Fibroblast of villous mesenchyme (primary cell): ENCODE data around the gene DAB2IP. TPM values are rescaled to one million over a fixed set of nuclear protein-coding genes. Genes with fewer than 3 reads are reported as not detected.

Experiments used
- DNase-seq: peaks from one replicate; pipeline ENCODE4 v3.0.0-alpha.2; 2010; ENCODE audit warnings: low read depth
- H3K4me3 ChIP-seq: 2 replicates; pipeline ENCODE4 v1.5.1; 2011; ENCODE audit warnings: low read depth, mild to moderate bottlenecking, low read length
- total RNA-seq: library from RNA; depleted of rRNA; stranded (reverse); fragments of >200 nt; gene quantifications from 2 replicates; pipeline ENCODE4 v1.2.3, GENCODE V29; 2012
- TF ChIP-seq, protein P1 (sequence below): IDR thresholded peaks from 2 replicates; pipeline ENCODE4 v1.5.1; 2012; ENCODE audit warnings: low read depth, mild to moderate bottlenecking, low read length; ENCODE audit not compliant: insufficient read depth

The DAB2IP gene
- total RNA-seq, 1 donor, result 47.9 TPM

DNA sequence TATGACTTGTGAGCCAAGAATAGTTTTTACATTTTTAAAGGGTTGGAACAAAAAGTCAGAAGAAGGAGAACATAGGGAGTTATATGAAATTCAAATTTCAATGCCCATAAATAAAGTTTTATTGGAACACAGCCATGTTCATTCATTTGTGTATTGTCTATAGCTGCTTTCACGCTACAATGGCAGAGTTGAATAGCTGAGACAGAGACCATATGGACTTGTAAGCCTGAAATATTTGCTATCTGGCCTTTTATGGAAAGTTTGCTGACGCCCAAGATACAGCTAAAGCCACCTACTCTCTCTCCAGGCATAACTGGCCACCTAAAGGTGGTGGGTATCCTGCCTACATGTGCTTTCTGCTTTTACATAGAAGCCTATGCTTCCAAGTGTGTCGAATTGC lies 10.9 kb downstream of the DAB2IP start:
- TF ChIP-seq, protein P1, sequence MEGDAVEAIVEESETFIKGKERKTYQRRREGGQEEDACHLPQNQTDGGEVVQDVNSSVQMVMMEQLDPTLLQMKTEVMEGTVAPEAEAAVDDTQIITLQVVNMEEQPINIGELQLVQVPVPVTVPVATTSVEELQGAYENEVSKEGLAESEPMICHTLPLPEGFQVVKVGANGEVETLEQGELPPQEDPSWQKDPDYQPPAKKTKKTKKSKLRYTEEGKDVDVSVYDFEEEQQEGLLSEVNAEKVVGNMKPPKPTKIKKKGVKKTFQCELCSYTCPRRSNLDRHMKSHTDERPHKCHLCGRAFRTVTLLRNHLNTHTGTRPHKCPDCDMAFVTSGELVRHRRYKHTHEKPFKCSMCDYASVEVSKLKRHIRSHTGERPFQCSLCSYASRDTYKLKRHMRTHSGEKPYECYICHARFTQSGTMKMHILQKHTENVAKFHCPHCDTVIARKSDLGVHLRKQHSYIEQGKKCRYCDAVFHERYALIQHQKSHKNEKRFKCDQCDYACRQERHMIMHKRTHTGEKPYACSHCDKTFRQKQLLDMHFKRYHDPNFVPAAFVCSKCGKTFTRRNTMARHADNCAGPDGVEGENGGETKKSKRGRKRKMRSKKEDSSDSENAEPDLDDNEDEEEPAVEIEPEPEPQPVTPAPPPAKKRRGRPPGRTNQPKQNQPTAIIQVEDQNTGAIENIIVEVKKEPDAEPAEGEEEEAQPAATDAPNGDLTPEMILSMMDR, result no peak
- no peak for DNase-seq

DNA sequence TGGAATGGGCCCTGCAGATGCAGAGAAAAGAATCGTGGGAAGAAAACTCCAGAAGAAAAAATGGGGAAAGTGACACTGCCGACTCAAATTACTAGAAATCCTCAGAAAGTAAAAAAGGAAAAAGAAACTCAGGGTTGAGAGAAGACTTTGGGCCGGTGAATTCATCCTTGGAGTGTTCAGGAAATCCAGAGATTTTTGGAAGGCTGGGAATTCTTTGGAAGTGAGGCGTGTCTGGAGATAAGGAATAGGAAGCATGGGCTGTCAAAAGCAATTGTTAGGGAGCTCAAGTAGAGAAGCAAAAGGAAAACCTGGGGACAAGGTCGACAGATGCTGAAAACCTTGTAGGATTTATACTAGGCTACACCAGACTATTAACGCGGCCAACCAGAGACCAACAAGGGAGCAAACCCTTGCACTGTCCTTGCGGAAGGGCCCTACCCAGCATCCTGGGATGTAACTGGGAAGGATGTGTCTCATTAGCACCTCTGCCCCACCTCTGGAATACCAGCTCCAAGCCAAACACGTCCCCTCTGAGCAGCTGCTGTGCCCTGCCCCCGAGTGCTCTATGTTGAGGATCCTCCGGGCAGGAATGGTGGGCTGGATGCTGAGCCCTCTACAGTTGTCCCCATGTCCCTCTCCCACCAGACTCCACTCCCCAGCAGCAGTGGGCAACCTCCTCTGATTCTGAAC lies 11.6 kb downstream of the DAB2IP start:
- TF ChIP-seq, protein P1, result no peak
- no peak overlapping the region for H3K4me3 ChIP-seq
- no peak for DNase-seq

More for the DNA sequence above, 10.9 kb downstream of the DAB2IP start:
- H3K4me3 ChIP-seq, result no peak overlapping the region

- TF ChIP-seq, protein P1, result no peak
- no peak for DNase-seq
- no peak overlapping the region for H3K4me3 ChIP-seq
Observed at GRCh38 chr9:121663591-121663990, 12.2 kb downstream of the DAB2IP start.

DNA sequence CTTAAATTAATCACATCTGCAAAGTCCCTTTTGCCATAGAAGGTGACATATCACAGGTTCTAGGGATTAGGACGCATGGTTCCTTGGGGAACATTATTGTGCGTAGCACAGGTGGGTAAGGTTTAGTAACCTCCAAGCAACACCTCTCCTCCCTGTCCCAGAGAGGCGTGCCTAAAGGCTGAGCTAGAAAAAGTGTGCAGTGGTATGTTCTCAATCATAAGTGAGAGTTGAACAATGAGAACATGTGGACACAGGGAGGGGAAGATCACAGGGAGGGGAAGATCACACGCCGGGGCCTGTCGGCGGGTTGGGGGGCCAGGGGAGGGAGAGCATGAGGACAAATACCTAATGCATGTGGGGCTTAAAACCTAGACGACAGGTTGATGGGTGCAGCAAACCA lies 14.9 kb downstream of the DAB2IP start:
- H3K4me3 ChIP-seq, result no peak overlapping the region
- TF ChIP-seq, protein P1, result no peak
- no peak for DNase-seq

DNA sequence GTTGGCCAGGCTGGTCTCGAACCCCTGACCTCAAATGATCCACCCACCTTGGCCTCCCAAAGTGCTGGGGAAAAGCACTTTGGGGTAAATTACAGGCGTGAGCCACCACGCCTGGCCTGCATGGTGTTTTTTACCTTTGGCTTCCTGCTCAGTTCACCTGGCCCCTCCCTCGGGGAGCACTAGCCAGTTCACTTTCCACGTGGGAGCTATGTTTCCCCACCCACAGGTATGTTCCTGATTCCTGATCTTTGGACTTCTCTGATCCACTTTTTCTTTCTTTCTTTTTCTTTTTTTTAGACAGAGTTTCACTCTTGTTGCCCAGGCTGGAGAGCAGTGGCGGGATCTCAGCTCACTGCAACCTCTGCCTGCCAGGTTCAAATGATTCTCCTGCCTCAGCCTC lies 15.8 kb downstream of the DAB2IP start:
- H3K4me3 ChIP-seq, result no peak overlapping the region
- TF ChIP-seq, protein P1, result no peak
- no peak for DNase-seq

DNA sequence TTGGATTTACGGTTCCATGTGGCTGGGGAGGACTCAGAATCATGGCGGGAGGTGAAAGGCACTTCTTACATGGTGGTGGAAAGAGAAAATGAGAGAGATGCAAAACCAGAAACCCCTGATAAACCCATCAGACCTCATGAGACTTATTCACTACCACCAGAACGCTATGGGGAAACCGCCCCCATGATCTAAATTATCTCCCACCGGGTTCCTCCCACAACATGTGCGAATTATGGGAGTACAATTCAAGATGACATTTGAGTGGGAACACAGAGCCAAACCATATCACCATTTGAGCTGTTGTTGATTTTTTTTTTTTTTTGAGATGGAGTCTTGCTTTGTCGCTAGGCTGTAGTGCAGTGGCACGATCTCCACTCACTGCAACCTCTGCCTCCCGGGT lies 16.5 kb downstream of the DAB2IP start:
- H3K4me3 ChIP-seq, result no peak overlapping the region
- TF ChIP-seq, protein P1, result no peak
- no peak for DNase-seq

DNA sequence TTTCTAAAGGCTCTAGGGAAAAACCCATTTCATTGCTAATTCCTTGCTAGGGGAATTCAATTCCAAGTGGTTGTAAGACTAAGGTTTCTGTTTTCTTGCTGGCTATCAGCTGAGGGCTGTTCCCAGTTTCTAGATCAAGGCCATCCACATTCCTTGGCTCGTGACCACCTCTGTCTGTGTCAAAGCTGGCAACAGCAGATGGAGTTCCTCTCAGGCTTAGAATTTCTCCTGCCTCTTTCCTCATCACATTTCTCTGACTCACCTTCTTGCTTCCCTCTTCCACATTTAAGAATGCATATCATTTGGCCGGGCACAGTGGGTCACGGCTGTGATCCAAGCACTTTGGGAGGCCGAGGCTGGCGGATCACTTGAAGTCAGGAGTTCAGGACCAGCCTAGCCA lies 19.0 kb downstream of the DAB2IP start:
- H3K4me3 ChIP-seq, result no peak overlapping the region
- TF ChIP-seq, protein P1, result no peak
- peak; percentile 27 for DNase-seq
